K562 (cell line): ENCODE measurements around the gene DPP10. TPM values are rescaled to one million over a fixed set of nuclear protein-coding genes. Genes with fewer than 3 reads are reported as not detected.

Source experiments
- ATAC-seq: fragments of 200-7000 bp; cut with Tn5 transposase; 3 replicates; pipeline ENCODE4 v1.9.1; 2020; ENCODE audit warnings: moderate library complexity
- BruUV-seq: library from RNA; stranded (reverse); fragments of 400-500 nt; replicated peaks from 2 replicates; lab custom pipeline; 2021; lab: Mats Ljungman, UMichigan
- CTCF ChIA-PET: fragments of 300-600 bp; formaldehyde crosslinking; extraction: SDS; loops from one replicate; lab custom pipeline; 2021; ENCODE audit warnings: low intra/inter-chr PET ratio; lab: Yijun Ruan, JAX
- POLR2A ChIA-PET: fragments of 300-600, 350-650 bp; sonication (Branson Sonifier 250); formaldehyde crosslinking; extraction: SDS; loops from one replicate; lab custom pipeline; 2021; ENCODE audit warnings: antibody characterized with exemption, inconsistent platforms; lab: Yijun Ruan, JAX
- DNase-seq, 4 experiments: peaks; one replicate each; pipeline versions ENCODE4 v3.0.0 to v3.0.0-alpha.2; 2011 to 2018; ENCODE audit warnings: low spot score in 3 of 4, mixed read lengths in 3 of 4; ENCODE audit errors: extremely low read depth in 1 of 4
- FAIRE-seq: peaks from 2 replicates; lab custom pipeline; 2011; peaks lifted over from hg19 to GRCh38; lab: Jason Lieb, UNC
- H2AFZ ChIP-seq: 2 replicates; pipeline ENCODE4 v1.6.0; 2011; ENCODE audit warnings: low read depth, low read length, control low read depth, inconsistent platforms
- H3K27ac ChIP-seq: fragments of 200-600 bp; 3 replicates; pipeline ENCODE4 v1.8.0; 2011; ENCODE audit warnings: low read depth, mild to moderate bottlenecking, control low read depth, inconsistent platforms, low read length, moderate library complexity, mixed read lengths; ENCODE audit errors: extremely low read depth
- H3K27me3 ChIP-seq, 2 experiments: fragments of 300-600 bp in 1 of 2; 2 replicates in 1 of 2; 3 replicates in 1 of 2; pipeline versions ENCODE4 v1.6.0 to v1.8.0; 2011; ENCODE audit warnings: inconsistent platforms in 2 of 2, low read length in 2 of 2, mild to moderate bottlenecking in 1 of 2, mixed read lengths in 1 of 2, moderate library complexity in 1 of 2; ENCODE audit not compliant: control insufficient read depth in 2 of 2, insufficient read depth in 2 of 2
- H3K36me3 ChIP-seq: fragments of 300-600 bp; 3 replicates; pipeline ENCODE4 v1.8.0; 2011; ENCODE audit warnings: mild to moderate bottlenecking, low read length, inconsistent platforms; ENCODE audit not compliant: control insufficient read depth, insufficient read depth
- H3K4me1 ChIP-seq, 2 experiments: fragments of 200-600 bp in 1 of 2; replicated peaks in 1 of 2; 2 replicates in 1 of 2; 3 replicates in 1 of 2; pipeline versions ENCODE4 v1.5.1 to v1.8.0; 2011; ENCODE audit warnings: inconsistent platforms in 2 of 2, low read length in 2 of 2, mild to moderate bottlenecking in 1 of 2, mixed read lengths in 1 of 2, moderate library complexity in 1 of 2; ENCODE audit not compliant: control insufficient read depth in 2 of 2, insufficient read depth in 2 of 2
- H3K4me2 ChIP-seq: 2 replicates; pipeline ENCODE4 v1.6.1; 2011; ENCODE audit warnings: low read length, control low read depth, inconsistent platforms, mixed read lengths; ENCODE audit not compliant: insufficient read depth
- H3K4me3 ChIP-seq: fragments of 200-600 bp; sonication (generic), shearing (Covaris generic); 2 replicates; pipeline ENCODE4 v1.5.1; 2016; ENCODE audit warnings: control low read depth, inconsistent platforms
- H3K79me2 ChIP-seq: fragments of 200-600 bp; 3 replicates; pipeline ENCODE4 v1.8.0; 2011; ENCODE audit warnings: low read length, inconsistent platforms; ENCODE audit not compliant: control insufficient read depth, insufficient read depth
- H3K9ac ChIP-seq, 2 experiments: 2 replicates each; pipeline versions ENCODE4 v1.6.0 to v1.6.1; 2011; ENCODE audit warnings: low read depth in 2 of 2, low read length in 2 of 2, control low read depth in 1 of 2, inconsistent platforms in 1 of 2, mild to moderate bottlenecking in 1 of 2, mixed read lengths in 1 of 2; ENCODE audit not compliant: insufficient read depth in 1 of 2
- H3K9me1 ChIP-seq: one replicate; pipeline ENCODE4 v1.6.0; 2011; ENCODE audit warnings: inconsistent platforms, mild to moderate bottlenecking, low read length, moderate library complexity; ENCODE audit not compliant: control insufficient read depth, insufficient read depth
- H3K9me3 ChIP-seq: replicated peaks from 2 replicates; pipeline ENCODE4 v1.5.1; 2011; ENCODE audit warnings: low read depth, low read length, inconsistent platforms; ENCODE audit not compliant: control insufficient read depth, insufficient read depth
- H4K20me1 ChIP-seq: replicated peaks from 2 replicates; pipeline ENCODE4 v1.6.1; 2011; ENCODE audit warnings: low read length, inconsistent platforms, mixed read lengths; ENCODE audit not compliant: control insufficient read depth, insufficient read depth
- BHLHE40 ChIP-seq: IDR thresholded peaks from 2 replicates; pipeline ENCODE4 v1.6.1; 2011; ENCODE audit warnings: low read length, improper control_type of control experiment
- DPF2 ChIP-seq: fragments of 450-650 bp; IDR thresholded peaks from 2 replicates; pipeline ENCODE4 v1.6.1; 2016
- GTF2F1 ChIP-seq: IDR thresholded peaks from 2 replicates; pipeline ENCODE4 v1.6.1; 2011; ENCODE audit warnings: low read depth, low read length, improper control_type of control experiment
- HNRNPL ChIP-seq: fragments of 200-400 bp; formaldehyde crosslinking; IDR thresholded peaks from 2 replicates; pipeline ENCODE4 v1.6.1; 2017; ENCODE audit warnings: low read depth, mild to moderate bottlenecking, low read length
- NR4A1 ChIP-seq, 2 experiments: fragments of 250-450 bp in 1 of 2; fragments of 450-650 bp in 1 of 2; sonication (Bioruptor Pico) in 1 of 2; IDR thresholded peaks; 2 replicates each; pipeline versions ENCODE4 v1.4.0 to v1.6.1; 2016 to 2020; ENCODE audit warnings: mild to moderate bottlenecking in 2 of 2, missing compliant biosample characterization in 1 of 2, missing genetic modification characterization in 1 of 2, moderate library complexity in 1 of 2
- NRF1 ChIP-seq, 2 experiments: fragments of 450-650 bp; IDR thresholded peaks in 1 of 2; conservative IDR thresholded peaks in 1 of 2; 2 replicates each; pipeline ENCODE4 v1.6.1; 2014; ENCODE audit warnings: mild to moderate bottlenecking in 2 of 2
- SIN3A ChIP-seq, 2 experiments: fragments of 150-350 bp in 1 of 2; IDR thresholded peaks; 2 replicates each; pipeline ENCODE4 v1.6.1; 2011 to 2016; ENCODE audit warnings: borderline replicate concordance in 2 of 2, low read depth in 2 of 2, low read length in 2 of 2, mild to moderate bottlenecking in 2 of 2, moderate library complexity in 2 of 2; ENCODE audit not compliant: control insufficient read depth in 1 of 2
- SMAD2 ChIP-seq: fragments of 150-350 bp; IDR thresholded peaks from 2 replicates; pipeline ENCODE4 v1.6.1; 2014; ENCODE audit warnings: low read depth, mild to moderate bottlenecking, low read length
- ZNF347 ChIP-seq: fragments of 450-650 bp; formaldehyde crosslinking; IDR thresholded peaks from 2 replicates; pipeline ENCODE4 v1.4.0; 2020; ENCODE audit warnings: low read depth, mild to moderate bottlenecking, moderate library complexity
- WGBS: fragments of 100-300 bp; shearing (Covaris generic); methylation state at CpG from one replicate; pipeline ENCODE4 v1.1.6; 2016; ENCODE audit warnings: low coverage, mixed read lengths; ENCODE audit not compliant: insufficient coverage; ENCODE audit errors: missing lambda C conversion rate; 5-methylcytosine and 5-hydroxymethylcytosine counted together
- in situ Hi-C: fragments of 300-500 bp; cut with MboI; formaldehyde crosslinking; loops from 4 replicates; pipeline ENCODE4 v1.15.0; 2018; ENCODE audit warnings: inconsistent platforms, mixed read lengths
- intact Hi-C: fragments of 100-400 bp; cut with micrococcal nuclease; formaldehyde crosslinking; loops from 2 replicates; pipeline ENCODE4 v1.14.2; 2022
- polyA plus RNA-seq, 8 experiments: library from polyadenylated mRNA; depleted of rRNA in 4 of 8; stranded (reverse) in 5 of 8; unstranded in 3 of 8; fragments of >200 nt; fragmentation: Nextera tagmentation in 2 of 8; fragmentation: Illumina TruSeq in 1 of 8; extraction: Ambion mirVana in 2 of 8; extraction: Trizol in 1 of 8; gene quantifications; 2 replicates each; pipeline versions ENCODE4 v1.2.1 to v1.2.3, GENCODE V29; 2011 to 2014; ENCODE audit warnings: inconsistent platforms in 1 of 8, missing spikeins in 1 of 8
- total RNA-seq, 7 experiments: library from RNA; depleted of rRNA in 6 of 7; stranded (reverse); fragments of >200 nt in 6 of 7; fragmentation: Illumina TruSeq in 2 of 7; extraction: Trizol in 2 of 7; gene quantifications; 2 replicates each; pipeline versions ENCODE4 v1.2.1 to v1.2.3, GENCODE V29; 2011 to 2021; ENCODE audit warnings: low replicate concordance in 1 of 7
- TF ChIP-seq, protein P1 (sequence below): fragments of 250-450 bp; sonication (Bioruptor Pico); IDR thresholded peaks from 2 replicates; pipeline ENCODE4 v1.8.0; 2022; ENCODE audit warnings: moderate library complexity, mild to moderate bottlenecking, inconsistent platforms

The DPP10 gene
- total and polyA plus RNA-seq, 9 of the 15 experiments (the other 6 are each of a cell fraction or from before 2014, with no cell fraction given), result not detected

DNA sequence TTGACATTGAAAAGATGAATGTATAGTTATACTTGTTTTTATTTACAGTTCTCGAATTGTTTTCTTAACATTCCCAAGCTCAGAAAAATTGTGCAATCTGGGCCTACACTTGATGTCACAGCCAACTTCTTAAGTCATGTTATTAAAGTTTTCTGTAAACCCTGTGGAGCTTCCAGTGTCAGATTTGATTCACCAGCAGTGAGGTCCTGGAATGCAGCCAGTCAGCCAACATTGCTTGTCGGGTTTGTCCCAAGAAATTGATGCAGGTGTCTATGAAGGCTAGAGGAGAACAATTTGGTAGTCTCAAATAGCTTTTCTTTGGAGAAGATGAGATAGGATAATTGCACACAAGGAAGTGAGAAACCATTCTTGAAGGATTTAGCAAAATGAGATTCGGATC lies 732.2 kb downstream of the DPP10 start:
- in situ Hi-C loops (no loop called here), intact Hi-C loops (no loop called here)
- no peak overlapping the region for H3K9ac ChIP-seq
- no peaks in the 10 kb centered on the region for H3K79me2 ChIP-seq
- FAIRE-seq (no peak), DNase-seq (no peak), ATAC-seq (no peak)
- H3K4me3 ChIP-seq, result no peak overlapping the region
- no peaks in the 10 kb centered on the region for H3K36me3 ChIP-seq
- no peak overlapping the region for H3K27ac ChIP-seq
- CTCF ChIA-PET, result no interaction called here
- H3K4me1 ChIP-seq, result no peaks in the 10 kb centered on the region
- WGBS, result 0% methylated on average over 3 of the region's 3 CpGs
- no peaks in the 10 kb centered on the region for H3K9me1 ChIP-seq
- TF ChIP-seq NR4A1 (CRISPR knock-in tag; IDR thresholded peaks at IDR 0.05) (no peak), NR4A1 (tag; IDR thresholded peaks at IDR 0.05) (no peak), SMAD2 (no peak), NRF1 (conservative IDR thresholded peaks at IDR 0.05 in 1 of 2, IDR thresholded peaks at IDR 0.05 in 1 of 2) (no peak), BHLHE40 (no peak), HNRNPL (no peak), ZNF347 (no peak)
- H3K4me2 ChIP-seq, result no peak overlapping the region
- H3K9me3 ChIP-seq, result 0 out of 2 replicates have a peak, but pooled peaks cover 3% of the 10 kb centered on the region
- H2AFZ ChIP-seq, result no peak overlapping the region
- no peaks in the 10 kb centered on the region for H3K27me3 ChIP-seq
- H4K20me1 ChIP-seq, result no peaks in the 10 kb centered on the region
- POLR2A ChIA-PET, result no interaction called here
- no TSS peak for BruUV-seq

- no TSS peak for BruUV-seq
- CTCF ChIA-PET, result no interaction called here
- no peak overlapping the region for H3K27ac ChIP-seq
- FAIRE-seq, result no peak
- no peaks in the 10 kb centered on the region for H3K9me3 ChIP-seq
- no peaks in the 10 kb centered on the region for H3K9me1 ChIP-seq
- TF ChIP-seq, protein P1, sequence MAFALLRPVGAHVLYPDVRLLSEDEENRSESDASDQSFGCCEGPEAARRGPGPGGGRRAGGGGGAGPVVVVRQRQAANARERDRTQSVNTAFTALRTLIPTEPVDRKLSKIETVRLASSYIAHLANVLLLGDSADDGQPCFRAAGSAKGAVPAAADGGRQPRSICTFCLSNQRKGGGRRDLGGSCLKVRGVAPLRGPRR (CRISPR knock-in tag), result no peak
- TF ChIP-seq SIN3A (IDR thresholded peaks at IDR 0.05; ENCODE audit: borderline replicate concordance in 2 of 2, control insufficient read depth in 1 of 2, low read depth in 2 of 2, low read length in 2 of 2) (no peak), GTF2F1 (no peak), DPF2 (no peak)
- no peak overlapping the region for H3K4me3 ChIP-seq
- H3K79me2 ChIP-seq, result no peaks in the 10 kb centered on the region
- no peaks in the 10 kb centered on the region for H4K20me1 ChIP-seq
- H3K9ac ChIP-seq, result no peak overlapping the region
- H3K4me1 ChIP-seq, result no peaks in the 10 kb centered on the region
- POLR2A ChIA-PET, result no interaction called here
- H3K4me2 ChIP-seq, result no peak overlapping the region
- no peaks in the 10 kb centered on the region for H3K27me3 ChIP-seq
- intact Hi-C loops (no loop called here), in situ Hi-C loops (no loop called here)
- H3K36me3 ChIP-seq, result no peaks in the 10 kb centered on the region
- no peak for ATAC-seq
- no peak overlapping the region for H2AFZ ChIP-seq
- DNase-seq, result no peak
- WGBS, result 0% methylated on average over 3 of the region's 3 CpGs
These were observed 740.7 kb downstream of the DPP10 start for GRCh38 chr2:115183144-115183543.
